HG02981 (cell line): Measurements from ENCODE around the gene MNT.

Experiments
- ATAC-seq: cut with Tn5 transposase; IDR thresholded peaks from one replicate; pipeline ENCODE4 v1.9.1; 2021; ENCODE audit warnings: mild to moderate bottlenecking, moderate library complexity; ENCODE audit not compliant: unreplicated experiment

MNT gene

DNA sequence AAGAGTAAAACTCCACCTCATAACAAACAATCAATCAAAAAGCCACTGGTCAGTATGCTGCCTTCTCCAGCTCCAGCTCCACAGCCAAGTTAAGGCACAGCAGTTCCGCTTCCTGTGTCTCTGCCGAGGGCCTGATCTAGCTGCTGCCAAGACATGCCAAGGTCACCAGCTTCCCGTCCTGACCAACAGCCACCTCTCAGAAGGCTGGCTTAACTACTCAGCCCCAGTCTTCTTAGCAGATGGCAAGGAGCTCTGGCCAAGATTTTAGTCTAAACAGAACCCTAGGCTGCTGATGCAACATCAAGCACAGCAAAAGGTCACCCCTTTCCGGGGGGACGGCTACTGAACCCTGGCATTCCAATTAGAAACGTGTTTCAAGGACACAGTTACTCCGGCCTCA is 17.7 kb upstream of the MNT start:
- no peak for ATAC-seq

- ATAC-seq: no peak
Measured at GRCh38 chr17:2416010-2416734, 15.3 kb upstream of the MNT start.

- ATAC-seq: no peak
Measured at GRCh38 chr17:2415081-2415480, 14.2 kb upstream of the MNT start.

DNA sequence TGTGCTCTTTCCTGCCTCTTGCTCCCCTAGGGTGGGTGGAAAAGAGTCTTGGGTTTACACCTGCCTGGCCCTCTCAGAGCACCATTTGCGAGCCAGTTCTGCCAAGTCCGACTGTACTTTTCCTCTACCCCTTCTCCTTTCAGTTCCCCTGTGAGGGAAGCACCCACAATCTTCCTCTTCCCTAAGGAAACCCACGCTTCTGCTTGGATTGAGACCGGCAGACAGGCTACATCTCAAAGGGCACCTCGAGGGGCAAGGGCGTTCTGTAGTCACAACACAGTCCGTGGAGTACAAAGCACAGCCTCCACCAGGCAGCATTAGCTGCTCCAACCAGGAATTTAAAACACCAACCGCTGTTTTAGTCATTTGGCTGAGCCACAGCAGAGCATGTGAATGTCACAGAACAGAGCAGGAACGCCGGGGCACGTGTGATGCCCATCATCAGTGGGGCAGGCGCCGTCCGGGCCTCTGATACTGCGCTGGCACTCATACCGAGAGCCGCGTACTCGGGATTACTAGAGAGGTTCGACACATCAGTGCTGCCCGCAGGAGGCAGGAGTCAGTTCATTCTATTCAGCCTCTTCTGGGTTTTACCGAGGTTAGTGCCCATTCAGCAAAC is 13.7 kb upstream of the MNT start:
- no peak for ATAC-seq

DNA sequence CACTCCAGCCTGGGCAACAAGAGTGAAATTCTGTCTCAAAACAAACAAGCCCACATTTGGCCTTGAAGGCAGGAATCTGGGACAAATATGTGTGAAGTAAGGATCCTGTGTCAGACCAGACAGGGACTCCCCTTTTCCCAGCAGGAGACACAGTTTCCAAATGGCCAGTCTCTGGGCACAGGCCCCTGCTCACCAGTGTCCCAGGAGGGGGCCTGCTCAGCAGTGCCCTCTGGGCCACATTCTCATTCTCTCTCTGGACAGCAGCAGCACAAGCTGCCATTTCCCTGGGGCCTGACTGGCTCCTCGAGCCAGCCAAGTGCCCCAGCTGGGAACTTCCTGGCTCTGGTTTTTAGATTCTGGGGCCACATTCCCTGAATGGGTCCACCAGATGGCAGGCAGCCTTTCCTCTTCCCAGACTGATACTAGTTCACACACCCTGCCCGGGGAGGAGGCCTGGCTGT is 11.7 kb upstream of the MNT start:
- no peak for ATAC-seq

- no peak for ATAC-seq
Measured at GRCh38 chr17:2410951-2411350, 10.1 kb upstream of the MNT start.

DNA sequence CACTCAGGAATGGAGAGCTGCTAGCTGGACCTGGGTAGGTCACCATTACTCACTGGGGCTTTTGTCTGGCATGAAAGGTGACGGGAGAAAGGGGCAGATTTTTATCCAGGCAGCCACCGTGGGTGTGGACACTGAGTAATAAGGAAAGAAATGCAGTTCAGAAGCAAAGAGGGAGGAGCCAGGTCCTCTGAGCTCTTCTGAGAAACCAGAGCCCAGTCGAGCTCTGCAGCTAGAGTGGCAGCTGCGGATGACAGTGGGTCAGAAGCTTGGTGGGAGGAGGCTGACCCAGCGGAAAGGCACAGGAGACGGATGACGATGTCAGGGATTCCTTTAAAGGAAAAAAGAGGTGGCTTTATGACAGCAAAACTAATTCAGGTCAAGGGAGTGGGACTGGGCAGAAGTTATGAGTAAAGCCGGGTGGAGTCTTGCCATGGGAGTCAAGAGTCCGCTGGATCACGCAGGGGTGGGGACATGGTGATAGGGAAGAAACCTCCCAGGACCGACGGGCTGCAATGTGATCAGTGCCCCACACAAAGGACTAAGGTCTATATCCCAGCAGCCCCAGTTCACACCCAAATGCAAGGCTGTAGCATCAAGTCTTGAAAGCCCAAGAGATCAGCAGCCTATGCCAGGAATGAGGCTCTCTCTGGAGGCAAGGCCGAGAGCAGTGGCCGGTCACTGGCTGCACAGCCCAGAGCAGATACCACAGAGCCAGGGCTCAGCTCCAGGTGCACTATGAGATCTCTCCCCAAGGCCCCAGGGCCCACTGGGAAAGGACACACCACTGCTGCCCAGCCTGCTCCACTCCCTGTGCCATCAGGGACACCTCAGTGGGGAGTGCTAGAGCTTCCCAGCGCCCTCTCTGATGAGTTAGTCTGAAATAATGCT is 6.3 kb upstream of the MNT start:
- ATAC-seq: no peak

DNA sequence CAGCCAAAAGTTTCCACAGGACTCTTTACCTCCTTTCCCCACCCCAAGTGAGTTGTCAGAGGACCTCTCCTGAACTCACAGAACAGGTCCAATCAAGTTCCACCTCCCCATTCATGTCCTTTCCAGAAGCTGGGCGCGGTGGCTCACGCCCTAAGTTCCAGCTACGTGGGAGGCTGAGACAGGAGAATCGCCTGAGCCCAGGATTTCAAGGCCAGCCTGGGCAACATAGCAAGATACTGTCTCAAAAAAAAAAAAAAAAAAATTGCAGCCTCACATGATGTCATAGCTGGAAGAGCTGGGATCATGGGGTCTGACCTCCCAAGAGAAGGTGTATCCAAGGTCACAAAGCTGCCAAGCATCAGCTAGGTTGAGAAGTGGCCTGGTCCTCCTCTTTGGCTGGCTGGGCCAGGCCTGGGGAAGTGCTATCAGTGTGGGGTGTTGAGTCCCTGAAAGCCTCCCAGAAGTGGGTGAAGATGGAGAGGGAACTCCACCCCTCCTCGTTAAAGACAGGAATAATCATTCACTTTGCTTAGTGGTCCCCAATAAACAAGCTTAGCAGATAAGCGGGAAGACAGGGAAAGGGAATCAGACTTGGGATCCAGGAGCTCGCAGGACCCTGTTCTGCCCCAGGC is 5.5 kb upstream of the MNT start:
- no peak for ATAC-seq

GRCh38 chr17:2405247-2405926 is 4.5 kb upstream of the MNT start:
- no peak for ATAC-seq

GRCh38 chr17:2403044-2403443 is 2.2 kb upstream of the MNT start:
- ATAC-seq: no peak

DNA sequence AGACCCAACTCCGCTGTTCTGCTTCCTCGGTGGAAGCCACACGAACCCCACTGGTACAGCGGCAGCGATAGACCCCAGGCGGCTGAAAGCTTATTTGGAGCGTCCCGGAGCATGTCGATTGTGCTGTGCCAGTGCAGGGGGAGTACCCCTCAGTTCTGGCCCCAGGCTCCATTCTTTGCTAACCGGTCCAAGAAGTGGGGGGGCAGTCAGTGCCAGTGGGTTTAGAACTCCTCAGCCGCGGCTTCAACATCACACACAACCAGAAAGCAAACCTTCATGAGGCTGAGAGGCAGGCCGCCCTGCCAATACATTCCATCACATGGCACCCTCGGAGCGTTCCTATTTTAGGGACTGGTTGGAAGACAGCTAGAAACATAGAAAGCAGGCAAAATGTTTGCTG is 1.7 kb upstream of the MNT start:
- no peak for ATAC-seq

GRCh38 chr17:2401426-2402221 is 764 bp upstream of the MNT start:
- ATAC-seq: peak; percentile 49

DNA sequence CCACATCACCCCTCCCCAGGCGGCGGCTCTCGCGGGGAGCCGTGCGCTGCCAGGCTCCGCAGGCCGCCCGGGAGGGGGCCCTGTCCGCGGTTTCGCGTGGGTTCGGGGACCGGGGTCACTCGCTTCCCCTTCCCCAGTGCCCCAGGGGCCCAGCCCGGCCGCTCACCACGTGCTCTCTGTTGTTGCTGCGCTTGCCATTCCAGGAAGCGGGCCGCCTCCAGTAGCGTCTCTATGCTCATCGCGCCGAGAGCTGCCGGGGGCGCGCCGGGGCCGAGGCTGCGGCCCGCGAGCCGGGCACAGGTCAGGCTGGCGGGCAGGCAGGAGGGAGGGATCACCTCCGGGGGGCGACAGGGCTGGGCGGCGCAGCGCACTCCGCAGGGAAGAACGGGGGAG is 390 bp downstream of the MNT start:
- no peak for ATAC-seq

GRCh38 chr17:2399572-2400473 is 1.0 kb downstream of the MNT start:
- peak; percentile 41 for ATAC-seq

GRCh38 chr17:2398655-2399571 is 1.9 kb downstream of the MNT start:
- no peak for ATAC-seq

- no peak for ATAC-seq
Measured at GRCh38 chr17:2398182-2398581, 2.7 kb downstream of the MNT start.

- ATAC-seq: no peak
Measured at GRCh38 chr17:2397247-2398171, 3.4 kb downstream of the MNT start.
